ENCODE data around the gene RABGAP1L.
"Not testable (repeated sequence)": the region's sequence is repeated elsewhere in the genome, so short reads cannot be mapped to it uniquely, and the experiment has no call there.

The RABGAP1L gene

DNA sequence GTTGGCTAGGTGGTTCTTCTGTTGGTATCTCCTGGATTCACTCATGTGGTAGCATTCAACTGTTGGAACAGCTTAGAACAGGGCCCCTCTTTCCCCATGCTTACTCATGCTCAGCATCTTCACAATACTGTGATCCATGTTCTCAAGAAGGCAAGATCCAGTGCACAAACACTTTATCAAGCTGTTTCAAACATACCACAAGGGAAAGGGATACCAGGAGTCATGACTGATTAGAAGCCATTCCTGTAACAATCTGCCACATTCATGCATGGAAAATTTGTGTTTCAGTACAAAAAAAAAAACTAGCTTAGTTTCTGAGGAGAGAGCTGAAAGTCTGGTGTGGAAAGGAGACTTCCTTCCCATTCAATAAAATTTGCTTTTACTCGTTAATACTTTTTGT lies 670.7 kb downstream of the RABGAP1L start:
- DNase-seq, result no peak

DNA sequence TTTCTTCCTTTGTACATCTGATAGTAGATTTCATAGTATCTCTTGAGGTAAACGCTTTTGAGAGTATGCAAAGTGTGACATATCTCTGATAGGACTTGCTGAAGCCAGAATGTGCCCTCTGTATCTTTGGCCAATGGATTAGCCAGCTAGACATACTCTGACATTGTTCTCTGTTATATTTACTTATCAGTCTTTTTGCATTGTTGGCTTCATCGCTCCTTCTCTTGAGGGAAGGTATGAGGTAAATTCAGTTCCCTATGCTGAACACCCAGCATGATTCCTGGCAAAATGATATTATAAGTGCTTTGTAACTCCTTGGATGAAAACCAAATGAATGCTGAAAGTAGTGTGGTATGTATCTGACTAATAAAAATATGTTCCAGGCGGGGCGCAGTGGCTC lies 677.2 kb downstream of the RABGAP1L start:
- no peak for DNase-seq

DNA sequence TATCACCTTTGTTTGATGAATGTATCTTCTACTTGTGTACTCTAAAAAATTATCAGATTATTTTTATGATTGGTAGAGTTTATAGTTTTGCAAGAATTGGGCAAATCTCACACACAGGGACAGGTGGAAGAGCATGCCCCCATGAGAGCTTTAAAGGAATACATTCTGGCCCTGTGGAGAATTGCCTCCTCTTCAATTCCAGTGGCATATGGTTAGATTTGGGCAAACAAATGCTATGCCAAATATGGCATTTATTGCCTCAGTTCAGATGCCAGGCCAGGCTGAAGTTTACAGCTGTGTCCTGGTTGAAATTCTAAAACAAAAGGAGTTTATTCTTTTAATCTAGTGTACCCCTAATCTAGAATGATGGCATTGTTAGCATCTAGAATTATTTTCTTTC lies 678.1 kb downstream of the RABGAP1L start:
- DNase-seq, result peak; percentile 5

DNA sequence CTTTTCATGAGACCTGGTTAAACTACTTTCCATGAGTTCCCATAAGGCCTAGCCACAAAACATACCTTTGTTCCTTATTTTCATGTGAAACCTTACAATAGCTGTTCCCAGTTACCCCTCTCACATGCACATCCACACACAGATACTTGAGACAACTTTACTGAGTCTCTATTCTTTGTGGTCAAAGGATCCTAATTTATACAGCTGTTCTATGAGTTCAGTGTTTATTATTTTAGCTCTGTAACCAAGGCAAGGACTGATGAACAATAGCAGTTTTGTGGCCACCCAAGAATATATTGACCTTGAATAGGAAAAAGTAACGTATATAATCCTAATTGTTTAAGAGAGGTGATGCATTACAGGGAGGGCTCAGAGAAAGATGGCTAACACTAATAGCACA lies 679.9 kb downstream of the RABGAP1L start:
- peak; percentile 19 for DNase-seq

DNA sequence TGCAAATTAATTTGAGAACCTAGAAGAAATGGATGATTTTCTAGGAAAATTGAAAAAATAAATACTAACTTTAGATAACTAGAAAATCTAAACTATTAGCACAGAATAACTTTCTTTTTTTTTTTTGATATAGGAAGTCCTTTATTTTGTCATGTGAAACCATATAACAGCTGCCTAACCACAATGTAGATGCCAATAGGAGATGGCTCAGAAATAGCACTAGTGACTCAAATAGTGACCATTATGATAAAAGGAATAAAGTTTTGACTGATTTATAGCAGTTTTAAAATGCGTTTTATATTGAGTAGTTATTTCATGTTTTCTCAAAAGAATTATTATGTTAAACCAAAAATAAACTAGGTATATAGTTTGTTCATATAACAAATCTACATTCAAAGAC lies 682.4 kb downstream of the RABGAP1L start:
- no peak for DNase-seq

DNA sequence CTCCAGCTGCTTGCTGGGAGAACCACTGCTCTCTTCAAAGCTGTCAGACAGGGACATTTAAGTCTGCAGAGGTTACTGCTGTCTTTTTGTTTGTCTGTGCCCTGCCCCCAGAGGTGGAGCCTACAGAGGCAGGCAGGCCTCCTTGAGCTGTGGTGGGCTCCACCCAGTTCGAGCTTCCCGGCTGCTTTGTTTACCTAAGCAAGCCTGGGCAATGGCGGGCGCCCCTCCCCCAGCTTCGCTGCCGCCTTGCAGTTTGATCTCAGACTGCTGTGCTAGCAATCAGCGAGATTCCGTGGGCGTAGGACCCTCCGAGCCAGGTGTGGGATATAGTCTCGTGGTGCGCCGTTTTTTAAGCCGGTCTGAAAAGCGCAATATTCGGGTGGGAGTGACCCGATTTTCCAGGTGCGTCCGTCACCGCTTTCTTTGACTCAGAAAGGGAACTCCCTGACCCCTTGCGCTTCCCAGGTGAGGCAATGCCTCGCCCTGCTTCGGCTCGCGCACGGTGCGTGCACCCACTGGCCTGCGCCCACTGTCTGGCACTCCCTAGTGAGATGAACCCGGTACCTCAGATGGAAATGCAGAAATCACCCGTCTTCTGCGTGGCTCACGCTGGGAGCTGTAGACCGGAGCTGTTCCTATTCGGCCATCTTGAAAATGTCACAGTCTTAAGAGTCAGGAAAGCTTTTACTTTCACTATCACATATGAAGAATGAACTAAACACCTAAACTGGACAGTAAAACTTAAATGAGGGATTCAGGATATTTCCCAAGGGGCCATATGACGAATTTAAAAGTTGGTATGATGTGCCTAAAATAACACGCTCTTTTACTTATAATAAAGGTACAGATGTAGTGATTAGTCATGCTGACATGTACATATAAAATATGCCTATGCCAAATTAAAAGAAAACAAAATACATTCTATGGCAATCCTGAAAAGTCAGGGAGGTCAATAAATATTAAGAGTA lies 689.6 kb downstream of the RABGAP1L start:
- DNase-seq, result not testable (repeated sequence)

DNA sequence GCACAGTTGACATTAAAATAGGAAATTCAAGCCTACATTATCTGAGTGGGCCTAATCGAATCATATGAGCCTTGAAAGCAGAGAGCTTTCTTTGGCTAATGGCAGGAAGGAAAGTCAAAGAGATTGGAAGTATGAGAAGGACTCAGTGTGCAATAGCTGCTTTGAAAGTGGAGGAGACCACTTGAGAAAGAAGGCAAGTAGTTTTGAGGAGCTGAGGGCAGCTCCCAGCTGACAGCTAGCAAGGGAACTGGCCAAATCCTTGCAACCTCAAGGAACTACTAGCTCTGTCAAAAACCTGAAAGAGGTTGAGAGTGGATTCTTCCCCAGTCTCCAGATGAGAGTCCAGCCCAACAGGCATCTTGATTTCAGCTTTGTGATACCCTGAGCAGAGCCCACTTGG lies 691.4 kb downstream of the RABGAP1L start:
- no peak for DNase-seq

DNA sequence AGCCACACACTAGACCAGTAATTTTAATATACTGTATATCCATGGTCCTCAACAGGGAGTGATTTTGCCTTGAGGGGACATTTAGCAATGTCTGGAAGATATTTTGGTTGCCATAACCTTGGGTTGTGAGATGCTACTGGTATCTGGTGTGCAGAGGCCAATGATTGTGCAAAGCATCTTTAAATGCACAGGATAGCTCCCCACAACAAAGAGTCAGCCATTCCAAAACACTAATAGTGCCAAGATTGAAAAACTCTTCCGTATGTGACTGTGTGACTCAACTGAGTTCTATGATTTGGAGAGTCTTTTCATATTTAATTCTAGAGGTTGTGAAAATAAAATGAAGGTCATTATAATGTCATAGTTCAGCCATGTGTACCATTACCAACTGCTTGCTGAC lies 699.0 kb downstream of the RABGAP1L start:
- DNase-seq, result no peak

DNA sequence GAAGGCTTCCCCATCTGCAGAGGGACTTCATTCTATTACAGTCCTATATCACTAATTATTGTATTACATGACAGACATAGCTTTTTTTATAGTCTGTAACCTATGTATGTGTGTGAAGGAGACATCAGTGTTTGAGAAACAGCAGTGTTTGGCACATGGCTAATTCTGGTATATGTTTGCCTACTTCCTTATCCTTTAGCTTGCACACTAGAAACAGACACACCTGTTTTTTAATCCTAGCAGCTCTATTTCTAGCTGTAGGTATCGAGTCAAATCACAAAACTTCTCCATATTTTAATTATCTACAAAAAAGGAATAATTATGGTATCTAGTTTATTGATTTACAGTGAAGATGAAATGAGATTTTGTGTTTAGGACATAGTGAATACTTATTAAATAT lies 711.0 kb downstream of the RABGAP1L start:
- DNase-seq, result no peak

DNA sequence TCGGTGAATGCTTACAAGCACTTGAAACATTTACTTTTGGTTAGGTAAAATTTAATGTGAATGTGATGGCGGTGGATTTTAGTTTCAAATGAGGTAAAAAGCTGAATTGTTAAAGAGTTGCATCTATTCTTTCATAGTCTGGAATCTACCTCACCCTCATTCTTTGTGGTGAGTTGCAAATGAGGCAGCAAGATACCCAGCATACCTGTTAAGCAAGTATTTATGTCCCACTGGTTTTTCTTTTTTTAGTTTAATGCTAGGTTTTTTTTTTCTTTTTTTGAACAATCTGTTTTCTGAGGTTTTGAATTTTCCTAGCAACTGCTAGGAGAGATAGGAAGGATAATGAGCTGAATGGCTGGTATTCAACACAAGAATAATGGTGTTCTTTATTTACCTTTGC lies 712.6 kb downstream of the RABGAP1L start:
- DNase-seq, result no peak

DNA sequence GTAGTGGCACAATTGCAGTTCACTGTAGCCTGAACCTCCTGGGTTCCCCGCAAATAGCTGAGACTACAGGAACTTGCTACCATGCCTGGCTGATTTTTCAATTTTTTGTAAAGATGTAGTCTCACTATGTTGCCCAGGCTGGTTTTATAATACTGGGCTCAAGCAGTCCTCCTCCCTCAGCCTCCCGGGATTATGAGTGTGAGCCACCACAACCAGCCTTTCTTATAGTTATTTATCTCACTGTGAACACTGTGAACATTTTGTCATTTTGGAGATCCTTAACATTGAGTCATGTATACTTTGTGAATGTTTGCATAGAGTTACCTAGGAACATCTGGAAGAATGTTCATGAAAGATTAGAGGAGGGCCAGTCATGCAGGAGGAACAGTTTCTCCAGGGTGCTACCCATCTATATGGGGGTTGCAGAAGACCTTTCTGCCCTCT lies 713.3 kb downstream of the RABGAP1L start:
- DNase-seq, result no peak

DNA sequence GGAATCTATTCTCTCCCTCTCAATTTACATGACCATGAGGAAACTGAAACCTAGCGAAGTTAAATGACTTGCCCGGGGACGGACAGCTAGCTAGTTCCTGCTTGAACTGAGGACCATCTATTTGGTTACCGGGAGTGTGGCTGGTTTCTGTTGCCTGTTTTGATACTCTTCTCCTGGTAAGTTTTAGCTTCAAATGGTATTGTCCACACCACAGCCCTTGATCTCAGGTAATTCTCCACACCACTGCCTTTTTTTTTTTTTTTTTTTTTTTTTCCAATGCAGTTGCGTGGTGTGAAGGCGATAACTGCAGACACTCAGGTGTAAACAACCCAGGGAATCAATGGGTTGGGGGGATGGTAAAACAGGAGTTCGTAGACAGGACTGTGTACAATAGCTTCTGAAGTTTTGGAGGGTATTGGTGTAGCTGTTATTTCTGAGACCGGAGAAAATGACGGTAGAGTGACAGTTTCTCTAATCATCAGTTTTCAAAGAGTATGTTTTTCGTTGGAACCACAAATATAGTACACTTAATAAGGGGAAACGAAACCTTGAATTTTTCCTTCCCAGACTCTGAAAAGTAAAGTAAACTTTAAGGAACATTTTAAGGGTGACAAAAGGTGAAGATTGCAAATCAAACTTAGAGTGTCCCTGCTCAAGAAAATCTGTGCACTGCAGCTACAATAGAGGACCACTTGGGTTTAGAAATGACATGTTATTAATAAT lies 715.2 kb downstream of the RABGAP1L start:
- DNase-seq, result peak; percentile 33

DNA sequence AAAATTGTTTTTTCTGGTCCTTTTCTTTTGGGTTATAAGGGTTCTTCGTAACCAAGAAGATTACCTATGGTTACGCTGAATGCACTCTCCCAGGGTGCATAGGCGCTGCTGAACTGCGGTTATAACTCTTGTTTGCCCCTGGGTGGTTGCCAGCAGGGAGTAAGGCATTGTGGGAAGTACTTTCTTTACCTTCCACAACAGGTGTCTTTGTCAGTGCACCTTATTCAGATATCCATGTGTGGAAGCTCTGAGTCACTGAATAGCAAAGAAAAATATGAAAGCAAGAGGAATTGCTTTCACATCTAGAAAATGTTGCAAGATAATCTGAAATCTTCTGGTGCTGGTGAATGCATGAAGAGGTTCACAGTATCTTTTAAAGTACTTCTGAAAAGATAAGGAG lies 716.0 kb downstream of the RABGAP1L start:
- peak; percentile 82 for DNase-seq

DNA sequence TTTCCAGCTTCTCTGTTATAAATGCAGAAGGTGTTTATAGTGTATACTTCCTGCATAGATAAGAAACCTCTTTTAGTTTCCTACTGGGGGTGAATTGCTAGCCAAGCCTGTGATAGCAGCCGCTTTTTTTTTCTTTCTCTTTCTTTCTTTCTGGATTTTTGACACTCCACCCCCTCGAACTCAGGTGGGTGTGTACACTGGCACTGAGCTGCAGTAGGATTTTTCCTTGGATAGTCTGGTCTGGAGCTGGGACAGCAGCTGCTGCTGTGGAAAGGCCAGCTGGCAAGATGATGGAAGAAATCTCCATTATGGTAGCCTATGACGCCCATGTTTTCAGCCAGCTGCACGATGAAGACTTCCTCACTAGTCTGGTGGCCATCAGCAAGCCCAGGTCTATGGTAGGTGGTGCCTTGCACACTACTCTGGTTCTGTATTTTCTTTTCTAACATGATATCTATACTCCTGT lies 717.9 kb downstream of the RABGAP1L start:
- DNase-seq, result peak; percentile 74

DNA sequence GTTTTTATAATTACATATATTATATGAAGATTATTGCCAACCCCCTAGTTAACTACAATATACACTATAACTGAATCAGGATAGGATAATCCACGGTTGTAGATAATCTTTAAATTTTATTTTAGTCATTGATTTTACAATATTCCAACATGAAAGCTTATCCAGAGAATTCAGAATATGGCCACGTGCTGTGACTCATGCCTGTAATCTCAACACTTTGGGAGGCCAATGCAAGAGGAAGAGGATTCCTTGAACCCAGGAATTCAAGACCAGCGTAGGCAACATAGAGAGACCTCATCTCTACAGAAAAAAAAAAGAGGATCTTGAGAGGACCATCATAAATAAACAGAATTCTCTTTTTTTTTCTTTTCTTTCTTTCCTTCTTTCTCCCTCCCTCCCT lies 720.9 kb downstream of the RABGAP1L start:
- no peak for DNase-seq

DNA sequence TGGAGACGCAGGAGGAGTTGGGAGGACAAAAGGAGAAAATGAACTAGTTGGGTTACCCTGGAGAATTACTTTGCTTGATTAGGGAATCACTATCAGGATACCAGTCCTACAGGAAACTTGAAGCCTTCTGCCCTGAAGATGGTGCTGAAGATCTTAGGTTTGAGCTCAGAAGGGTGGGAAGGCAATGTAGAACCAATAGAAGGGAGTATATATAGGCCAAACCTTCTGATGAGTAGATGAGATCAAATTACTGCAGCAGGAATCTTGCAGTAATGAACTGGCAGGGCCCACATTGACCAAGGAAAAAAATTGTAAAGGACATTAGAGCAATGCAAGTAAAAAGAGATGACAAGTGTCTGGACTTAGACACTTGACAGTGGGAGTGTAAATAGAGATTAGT lies 724.1 kb downstream of the RABGAP1L start:
- DNase-seq, result peak; percentile 15

DNA sequence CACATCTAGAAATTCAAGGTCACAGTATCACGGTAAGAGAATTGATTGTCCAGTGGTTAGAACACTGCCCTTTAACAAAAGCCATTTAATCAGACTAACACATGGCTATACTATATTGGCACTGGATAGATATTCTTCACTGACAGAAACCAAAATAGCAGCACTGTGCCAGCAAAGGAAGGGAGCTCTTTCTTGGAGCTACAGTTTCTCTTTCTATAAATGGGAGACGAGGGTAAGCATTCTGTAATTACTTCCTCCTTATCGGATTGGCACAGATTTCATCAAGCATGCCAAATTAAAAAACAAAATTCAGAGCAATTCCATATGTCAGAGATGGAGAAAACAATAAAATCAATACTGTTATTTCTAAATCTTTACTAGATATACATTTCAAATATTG lies 724.7 kb downstream of the RABGAP1L start:
- DNase-seq, result no peak

DNA sequence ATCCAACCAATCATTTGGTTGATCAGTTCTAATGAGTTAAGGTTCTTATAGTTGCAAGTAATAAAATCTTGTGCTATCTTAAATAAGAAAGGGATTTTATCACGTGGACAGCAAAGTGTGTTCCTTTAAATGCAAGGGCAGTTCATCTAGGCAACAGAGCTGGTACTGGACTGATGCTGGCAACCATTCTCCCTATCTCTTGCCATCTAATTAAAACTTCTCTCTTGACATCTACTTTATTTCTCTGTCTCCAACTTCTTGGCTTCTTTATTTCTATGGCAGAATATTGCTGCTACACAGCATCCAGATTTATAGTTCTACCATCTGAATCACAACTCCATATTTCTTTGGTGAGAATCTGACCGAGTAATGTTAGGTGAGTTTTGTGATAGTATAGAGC lies 725.2 kb downstream of the RABGAP1L start:
- no peak for DNase-seq

DNA sequence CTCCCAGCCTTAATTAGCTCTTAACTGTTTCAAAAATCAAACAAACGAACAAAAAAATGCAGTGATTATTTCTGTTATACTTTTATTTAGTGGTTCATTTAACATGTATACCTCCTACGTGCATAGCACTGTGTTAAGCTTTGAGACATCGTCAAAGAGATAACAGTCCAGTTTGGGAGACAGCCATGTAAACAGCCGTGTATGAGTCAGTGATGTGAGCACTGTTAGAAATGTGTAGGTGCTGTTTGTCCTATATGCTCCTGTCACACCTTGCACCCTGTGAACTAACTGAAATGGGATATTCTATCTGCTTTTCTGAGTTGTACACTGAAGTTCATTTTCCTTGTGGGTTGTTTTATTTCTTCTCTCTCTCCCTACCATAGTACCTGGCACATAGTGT lies 730.7 kb downstream of the RABGAP1L start:
- no peak for DNase-seq

DNA sequence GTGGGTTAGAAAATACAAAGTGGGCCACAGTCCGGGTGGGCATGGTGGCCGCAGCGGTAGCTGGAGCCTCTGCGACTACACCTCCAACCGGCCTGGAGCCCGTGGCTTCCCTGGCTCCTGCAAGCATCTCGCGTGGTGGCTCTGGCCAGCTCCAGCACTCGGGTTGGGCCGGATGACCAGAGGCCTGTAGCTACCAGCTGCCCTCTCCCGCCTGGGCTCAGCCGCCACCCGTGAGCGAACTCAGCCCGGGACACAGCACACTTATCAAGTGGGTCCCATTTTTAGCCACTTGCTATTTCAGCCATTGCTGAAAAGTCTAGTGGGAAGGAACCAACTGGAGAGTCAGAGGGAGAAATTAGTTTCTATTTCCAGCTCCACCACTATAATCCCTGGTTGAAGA lies 732.7 kb downstream of the RABGAP1L start:
- no peak for DNase-seq

DNA sequence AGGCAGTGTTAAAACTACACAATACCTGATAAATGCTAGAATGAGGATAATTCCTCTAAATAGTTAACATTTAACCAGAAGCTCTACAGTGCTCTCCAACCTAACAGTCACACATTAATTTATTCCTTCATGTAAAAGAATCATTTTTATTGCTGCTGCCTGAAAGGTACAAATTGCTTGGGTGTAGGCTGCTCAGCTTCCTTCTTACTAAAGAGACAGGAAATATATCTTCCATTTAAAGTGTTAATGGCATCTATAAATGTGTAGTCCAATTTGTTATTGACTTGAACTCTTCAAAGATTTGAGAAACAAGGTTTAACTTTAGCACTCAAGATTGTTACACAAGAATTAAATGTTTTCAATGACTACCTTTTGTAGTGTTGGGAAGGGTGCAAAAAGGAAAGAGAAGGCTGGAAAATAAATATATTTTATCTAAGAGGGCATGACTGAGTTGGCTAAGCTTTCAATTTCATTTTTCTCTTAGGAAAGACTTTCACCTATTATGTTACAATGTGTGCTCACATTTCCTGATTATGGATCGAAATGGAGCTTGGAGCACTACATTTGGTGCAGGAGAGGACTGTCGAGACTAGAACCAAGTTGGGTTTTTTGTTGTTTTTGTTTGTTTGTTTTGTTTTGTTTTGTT lies 734.9 kb downstream of the RABGAP1L start:
- DNase-seq, result no peak

DNA sequence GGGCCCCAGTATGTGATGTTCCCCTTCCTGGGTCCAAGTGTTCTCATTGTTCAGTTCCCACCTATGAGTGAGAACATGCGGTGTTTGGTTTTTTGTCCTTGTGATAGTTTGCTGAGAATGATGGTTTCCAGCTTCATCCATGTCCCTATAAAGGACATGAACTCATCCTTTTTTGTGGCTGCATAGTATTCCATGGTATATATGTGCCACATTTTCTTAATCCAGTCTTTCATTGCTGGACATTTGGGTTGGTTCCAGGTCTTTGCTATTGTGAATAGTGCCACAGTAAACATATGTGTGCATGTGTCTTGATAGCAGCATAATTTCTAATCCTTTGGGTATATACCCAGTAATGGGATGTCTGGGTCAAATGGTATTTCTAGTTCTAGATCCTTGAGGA lies 736.3 kb downstream of the RABGAP1L start:
- not testable (repeated sequence) for DNase-seq

DNA sequence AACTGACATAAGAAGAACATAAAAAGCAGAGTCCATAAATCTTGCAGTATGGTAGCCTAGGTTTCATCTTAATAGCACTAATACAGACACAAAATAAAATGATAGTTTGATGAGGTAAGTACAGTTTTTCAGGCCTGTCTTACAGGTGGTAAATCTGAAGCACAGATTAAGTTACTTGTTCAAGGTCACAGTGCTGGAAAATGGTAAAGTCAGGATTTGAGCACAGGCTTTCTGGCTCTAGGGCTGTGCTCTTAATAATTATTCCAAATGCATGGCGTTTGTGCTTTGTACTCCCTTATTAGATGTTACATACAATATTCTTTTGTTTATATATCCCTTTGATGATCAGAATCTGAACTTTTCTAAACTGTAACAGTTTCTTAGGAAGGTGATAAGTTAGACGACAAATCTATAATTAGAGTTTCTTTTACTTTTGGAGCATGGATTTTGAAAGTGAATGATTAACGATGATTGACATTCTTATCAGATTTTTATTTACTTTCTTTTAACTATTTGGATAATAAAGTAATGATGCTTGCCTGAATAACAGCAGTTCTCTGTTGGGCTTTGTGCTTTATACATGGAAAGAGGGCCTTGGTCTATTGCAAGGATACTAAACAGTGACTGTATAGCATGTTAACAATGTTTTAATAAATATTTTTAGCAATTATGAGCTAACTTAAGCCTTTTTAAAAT lies 738.9 kb downstream of the RABGAP1L start:
- no peak for DNase-seq
